Measurements from ENCODE around the gene ST8SIA6.
"Not testable (repeated sequence)": the region's sequence is repeated elsewhere in the genome, so short reads cannot be mapped to it uniquely, and the experiment has no call there.

ST8SIA6 gene

DNA sequence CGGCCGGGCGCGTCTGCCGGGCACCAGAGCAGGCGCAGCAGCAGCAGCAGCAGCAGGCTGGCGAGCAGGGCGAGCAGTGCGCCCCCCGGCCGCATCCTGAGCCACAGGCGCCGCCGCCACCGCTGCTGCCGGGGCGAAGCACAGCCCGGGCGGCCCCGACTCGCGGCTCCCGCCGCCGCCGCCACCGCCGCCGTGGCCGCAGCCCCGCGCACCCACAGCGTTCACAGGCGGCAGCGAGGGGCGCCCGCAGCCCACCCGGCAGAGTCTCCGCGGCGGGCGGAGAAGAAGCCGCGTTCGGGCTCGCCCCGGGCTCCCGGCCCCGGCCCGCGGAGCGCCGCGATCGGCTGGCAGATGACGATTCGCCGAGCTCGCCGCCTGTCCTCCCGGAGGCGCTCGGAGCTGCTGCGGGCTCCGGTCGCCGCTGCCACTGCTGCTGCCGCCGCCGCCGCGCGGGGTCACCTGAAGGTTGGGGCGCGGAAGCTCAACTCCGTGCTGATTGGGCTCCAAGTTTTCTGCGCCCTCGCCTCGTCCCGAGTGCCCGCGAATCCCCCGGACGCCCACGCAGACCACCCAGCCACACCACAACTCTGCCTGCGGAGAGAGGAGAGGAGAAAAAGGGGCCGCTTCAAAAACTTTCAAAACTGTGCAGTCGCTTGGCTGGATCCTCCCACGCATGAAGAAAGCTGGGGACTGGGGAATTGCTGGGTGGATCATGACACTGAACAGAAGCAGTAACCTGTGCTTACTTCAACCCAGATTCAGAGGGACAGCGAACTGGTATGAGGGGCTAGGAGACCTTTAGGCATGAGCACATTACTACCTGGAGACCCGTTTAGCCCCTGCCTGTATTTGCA lies at the start of gene ST8SIA6:
TSS of gene ST8SIA6 (minus strand) at position 435 of the 854 bp plus-strand sequence. CDS start at position 95, 340 bp downstream.
- DNase-seq = peak; percentile 75

GRCh38 chr10:17503795-17504194 lies 49.4 kb upstream of the ST8SIA6 start:
- no peak for DNase-seq

DNA sequence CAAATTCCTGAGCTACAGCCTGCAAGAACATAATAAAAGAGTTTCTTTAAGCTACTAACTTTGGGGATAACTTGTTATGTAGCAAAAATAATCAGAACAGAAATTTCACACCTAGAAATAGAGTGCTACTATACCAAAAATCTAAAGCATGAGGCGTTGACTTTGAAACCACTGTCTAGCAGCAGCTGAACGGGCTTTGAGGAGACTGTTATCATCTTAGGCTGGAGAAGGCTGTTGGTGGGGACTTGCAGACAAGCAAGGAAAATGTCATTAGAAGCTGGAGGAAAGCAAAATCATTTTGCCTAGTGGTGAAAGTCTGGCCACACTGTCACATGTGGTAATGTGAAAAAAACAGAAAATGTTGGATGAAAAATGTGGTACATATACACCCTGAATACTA lies 48.4 kb upstream of the ST8SIA6 start:
- no peak for DNase-seq

- not testable (repeated sequence) for DNase-seq
Measured at GRCh38 chr10:17499014-17499413, 44.6 kb upstream of the ST8SIA6 start.

- peak; percentile 63 for DNase-seq
Measured at GRCh38 chr10:17497446-17498030, 43.1 kb upstream of the ST8SIA6 start.

- no peak for DNase-seq
Measured at GRCh38 chr10:17494626-17495260, 40.3 kb upstream of the ST8SIA6 start.

- no peak for DNase-seq
Measured at GRCh38 chr10:17488848-17489247, 34.5 kb upstream of the ST8SIA6 start.

DNA sequence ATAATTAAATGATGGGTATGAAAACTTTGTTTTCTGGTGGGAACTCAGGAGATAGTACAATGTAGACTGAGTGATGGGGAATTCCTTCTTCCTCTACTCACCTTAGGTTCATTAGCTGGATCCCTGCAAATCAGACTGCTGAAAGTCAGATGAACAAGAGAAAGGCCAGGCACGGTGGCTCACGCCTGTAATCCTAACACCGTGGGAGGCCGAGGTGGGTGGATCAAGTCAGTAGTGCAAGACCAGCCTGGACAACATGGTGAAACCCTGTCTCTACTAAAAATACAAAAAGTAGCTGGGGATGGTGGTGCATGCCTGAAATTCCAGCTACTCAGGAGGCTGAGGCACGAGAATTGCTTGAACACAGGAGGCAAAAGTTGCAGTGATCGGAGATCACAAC lies 28.7 kb upstream of the ST8SIA6 start:
- DNase-seq = no peak

DNA sequence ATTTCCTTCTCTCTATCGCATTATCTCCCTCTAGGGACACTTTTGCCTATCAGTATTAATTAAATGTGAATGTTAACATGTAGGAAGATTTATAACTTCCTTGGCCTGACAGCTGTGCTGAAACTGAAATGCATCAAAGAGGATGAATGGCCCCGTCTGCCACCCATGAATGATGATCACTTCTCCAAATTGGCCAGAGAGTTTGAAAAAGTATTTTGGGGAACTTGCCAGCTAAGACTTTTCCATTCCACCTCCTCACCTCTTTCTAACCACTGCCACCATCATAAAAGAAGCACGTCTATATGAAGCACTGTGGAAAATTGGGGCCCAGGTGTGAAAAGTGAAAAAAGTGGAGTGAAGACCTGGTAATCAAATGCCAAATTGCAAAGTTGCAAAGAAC lies 25.4 kb upstream of the ST8SIA6 start:
- no peak for DNase-seq

DNA sequence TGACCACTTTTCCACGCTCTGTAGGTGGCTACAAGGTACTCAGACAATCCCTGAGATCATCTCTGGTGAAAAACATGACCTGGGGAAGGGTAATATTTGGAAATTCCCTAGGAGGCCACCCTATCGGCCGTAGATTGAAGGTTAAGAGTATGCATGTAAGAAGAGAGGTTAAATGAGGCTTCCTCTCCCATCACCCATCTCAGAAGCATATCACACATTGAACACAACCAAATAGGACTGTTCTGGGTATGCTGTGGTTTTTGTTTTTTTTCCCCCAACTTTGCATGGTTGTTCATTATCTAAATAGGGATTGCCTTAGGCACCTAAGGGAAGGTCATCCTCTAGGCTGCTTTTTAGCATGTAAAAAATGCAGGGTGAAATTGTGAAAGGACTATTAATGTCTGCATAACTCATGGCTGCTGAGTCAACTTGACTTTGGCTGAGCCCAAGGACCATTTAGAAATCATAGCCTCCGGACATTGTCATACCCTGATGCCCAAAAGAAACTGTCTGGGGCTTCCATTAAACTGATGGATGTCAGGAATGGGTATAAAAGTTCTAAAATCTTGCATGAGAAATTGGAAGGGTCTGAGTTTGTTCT lies 24.7 kb upstream of the ST8SIA6 start:
- DNase-seq = no peak

DNA sequence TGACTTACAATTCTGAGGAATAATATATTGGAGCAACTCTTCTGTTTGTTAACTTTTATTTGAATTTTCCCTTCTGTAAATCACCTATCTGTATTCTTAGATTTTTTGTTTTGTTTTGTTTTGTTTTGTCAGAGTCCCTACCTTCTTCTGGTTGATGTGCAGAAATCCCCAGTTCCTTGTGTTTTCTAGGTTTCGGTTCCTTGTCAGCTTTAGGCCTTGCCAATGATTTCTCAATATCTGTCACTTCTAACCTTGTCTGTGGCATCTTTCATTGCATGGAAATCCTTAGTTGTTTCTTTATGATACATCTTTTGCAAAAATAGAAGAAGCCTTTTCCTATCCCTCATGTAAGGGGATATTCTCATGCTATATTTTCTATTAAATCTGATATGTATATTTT lies 21.7 kb upstream of the ST8SIA6 start:
- DNase-seq = no peak

GRCh38 chr10:17475661-17476060 lies 21.3 kb upstream of the ST8SIA6 start:
- no peak for DNase-seq

DNA sequence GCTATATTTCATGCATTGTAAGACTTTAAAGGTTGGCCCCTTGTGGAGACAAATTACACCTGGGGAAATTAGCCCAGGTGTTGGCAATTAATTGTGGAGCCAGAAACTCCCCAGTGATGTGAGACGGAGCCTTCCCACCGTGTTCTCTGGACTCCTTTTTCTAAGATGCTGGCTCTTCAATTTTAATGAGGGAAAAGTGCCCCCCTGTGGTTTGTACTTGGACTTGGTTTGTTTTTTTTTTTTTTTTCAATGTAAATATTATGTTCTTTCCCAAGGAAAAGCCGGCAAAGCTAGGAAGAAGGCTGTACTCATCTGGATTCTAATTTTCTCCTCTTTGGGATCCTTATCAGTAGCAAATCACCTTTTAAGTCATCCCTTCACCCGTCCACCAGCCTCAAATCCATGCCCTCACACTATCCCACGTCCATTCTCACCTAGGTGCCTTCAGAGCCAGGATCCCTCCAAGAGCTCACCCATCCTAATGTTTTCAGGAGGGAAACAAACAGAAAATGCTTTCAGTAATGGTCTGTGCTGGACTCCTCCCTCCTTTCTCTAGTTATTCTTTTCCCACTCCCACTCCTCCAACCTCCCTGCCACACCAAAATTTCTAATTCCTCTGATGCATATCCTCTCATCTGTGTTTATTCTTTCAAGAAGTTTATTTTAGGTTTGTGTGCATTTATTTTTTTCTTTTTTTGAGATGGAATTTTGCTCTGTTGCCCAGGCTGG lies 20.4 kb upstream of the ST8SIA6 start:
- DNase-seq = peak; percentile 25

DNA sequence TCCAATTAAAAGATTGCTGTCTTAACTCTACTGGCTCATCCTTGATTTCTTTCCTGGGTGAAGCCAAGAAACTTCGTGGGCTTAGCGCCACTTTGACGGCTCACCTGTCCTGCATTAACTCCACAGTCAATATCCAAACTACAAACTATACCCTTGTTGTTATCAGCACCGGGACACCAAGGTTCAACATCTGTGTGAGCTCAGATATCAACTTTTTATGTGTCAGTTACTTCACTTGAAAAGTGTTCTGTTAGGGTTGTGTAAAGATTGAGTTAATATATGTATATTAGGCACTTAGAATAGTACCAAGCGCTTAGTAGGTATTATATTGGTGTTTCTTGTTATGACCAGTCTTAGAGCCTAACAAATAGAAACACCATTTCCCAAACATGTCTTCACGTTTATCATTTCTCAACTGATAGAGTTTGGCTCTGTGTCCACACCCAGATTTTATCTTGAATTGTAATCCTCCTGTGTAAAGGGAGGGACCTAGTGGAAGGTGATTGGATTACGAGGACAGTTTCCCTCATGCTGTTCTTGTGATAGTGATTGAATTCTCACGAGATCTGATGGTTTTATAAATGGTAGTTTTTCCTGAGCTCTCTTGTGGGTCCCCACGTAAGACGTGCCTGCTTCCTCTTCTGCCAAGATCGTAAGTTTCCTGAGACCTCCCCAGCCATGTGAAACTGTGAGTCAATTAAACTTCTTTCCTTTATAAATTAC lies 19.0 kb upstream of the ST8SIA6 start:
- no peak for DNase-seq

GRCh38 chr10:17472481-17473227 lies 18.3 kb upstream of the ST8SIA6 start:
- no peak for DNase-seq

DNA sequence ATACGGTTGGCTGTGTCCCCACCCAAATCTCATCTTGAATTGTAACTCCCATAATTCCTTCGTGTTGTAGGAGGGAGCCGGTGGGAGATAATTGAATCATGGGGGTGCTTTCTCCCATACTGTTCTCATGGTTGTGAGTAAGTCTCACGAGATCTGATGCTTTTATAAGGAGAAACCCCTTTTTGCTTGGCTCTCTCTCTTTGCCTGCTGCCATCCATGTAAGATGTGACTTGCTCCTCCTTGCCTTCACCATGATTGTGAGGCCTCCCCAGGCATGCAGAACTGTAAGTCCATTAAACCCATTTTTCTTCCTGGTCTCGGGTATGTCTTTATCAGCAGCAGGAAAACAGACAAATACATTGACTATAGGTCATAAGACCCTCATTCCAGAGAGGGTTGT lies 15.9 kb upstream of the ST8SIA6 start:
- DNase-seq = no peak

- peak; percentile 19 for DNase-seq
Measured at GRCh38 chr10:17465328-17466125, 11.1 kb upstream of the ST8SIA6 start.

- no peak for DNase-seq
Measured at GRCh38 chr10:17464545-17464944, 10.2 kb upstream of the ST8SIA6 start.

GRCh38 chr10:17460756-17461155 lies 6.4 kb upstream of the ST8SIA6 start:
- no peak for DNase-seq

- no peak for DNase-seq
Measured at GRCh38 chr10:17457083-17457482, 2.7 kb upstream of the ST8SIA6 start.
